Measurements from ENCODE around the gene MPRIP. TPM values are rescaled to one million over a fixed set of nuclear protein-coding genes. Genes with fewer than 3 reads are reported as not detected.

The MPRIP gene
- total RNA-seq, 1 donor: 62.9 TPM

- Histone ChIP-seq H3K4me3 (ENCODE audit: low read length) (no peak overlapping the region), H3K27me3 (ENCODE audit: insufficient read depth, low read length) (no peaks in the 10 kb centered on the region), H3K4me1 (ENCODE audit: insufficient read depth, low read length) (peaks cover 14% of the 10 kb centered on the region), H3K9me3 (ENCODE audit: low read depth, low read length) (no peaks in the 10 kb centered on the region)
These were observed 8.8 kb upstream of the MPRIP start for GRCh38 chr17:17033466-17033865.

GRCh38 chr17:17034026-17034425 is 8.2 kb upstream of the MPRIP start:
- Histone ChIP-seq H3K27me3 (ENCODE audit: insufficient read depth, low read length) (no peaks in the 10 kb centered on the region), H3K4me1 (ENCODE audit: insufficient read depth, low read length) (peaks cover 14% of the 10 kb centered on the region), H3K4me3 (ENCODE audit: low read length) (no peak overlapping the region)

GRCh38 chr17:17034496-17035075 is 7.7 kb upstream of the MPRIP start:
- H3K4me3 ChIP-seq (ENCODE audit: low read length): no peak overlapping the region
- H3K27me3 ChIP-seq (ENCODE audit: insufficient read depth, low read length): no peaks in the 10 kb centered on the region
- no peaks in the 10 kb centered on the region for H3K9me3 ChIP-seq (ENCODE audit: low read depth, low read length)
- peaks cover 14% of the 10 kb centered on the region for H3K4me1 ChIP-seq (ENCODE audit: insufficient read depth, low read length)

More at GRCh38 chr17:17034026-17034425, 8.2 kb upstream of the MPRIP start:
- H3K9me3 ChIP-seq (ENCODE audit: low read depth, low read length): no peaks in the 10 kb centered on the region

- no peaks in the 10 kb centered on the region for H3K9me3 ChIP-seq (ENCODE audit: low read depth, low read length)
- no peak overlapping the region for H3K4me3 ChIP-seq (ENCODE audit: low read length)
- H3K27me3 ChIP-seq (ENCODE audit: insufficient read depth, low read length): no peaks in the 10 kb centered on the region
- peaks cover 14% of the 10 kb centered on the region for H3K4me1 ChIP-seq (ENCODE audit: insufficient read depth, low read length)
These were observed 6.8 kb upstream of the MPRIP start for GRCh38 chr17:17035490-17035889.

GRCh38 chr17:17035920-17036523 is 6.2 kb upstream of the MPRIP start:
- H3K4me1 ChIP-seq (ENCODE audit: insufficient read depth, low read length): peaks cover 15% of the 10 kb centered on the region
- no peaks in the 10 kb centered on the region for H3K9me3 ChIP-seq (ENCODE audit: low read depth, low read length)
- H3K27me3 ChIP-seq (ENCODE audit: insufficient read depth, low read length): no peaks in the 10 kb centered on the region
- no peak overlapping the region for H3K4me3 ChIP-seq (ENCODE audit: low read length)

- Histone ChIP-seq H3K4me1 (ENCODE audit: insufficient read depth, low read length) (peaks cover 20% of the 10 kb centered on the region), H3K4me3 (ENCODE audit: low read length) (no peak overlapping the region), H3K27me3 (ENCODE audit: insufficient read depth, low read length) (no peaks in the 10 kb centered on the region), H3K9me3 (ENCODE audit: low read depth, low read length) (no peaks in the 10 kb centered on the region)
These were observed 5.7 kb upstream of the MPRIP start for GRCh38 chr17:17036524-17036998.

- no peaks in the 10 kb centered on the region for H3K27me3 ChIP-seq (ENCODE audit: insufficient read depth, low read length)
- H3K9me3 ChIP-seq (ENCODE audit: low read depth, low read length): no peaks in the 10 kb centered on the region
- H3K4me3 ChIP-seq (ENCODE audit: low read length): no peak overlapping the region
- peaks cover 46% of the 10 kb centered on the region for H3K4me1 ChIP-seq (ENCODE audit: insufficient read depth, low read length)
These were observed 2.3 kb upstream of the MPRIP start for GRCh38 chr17:17039911-17040310.

GRCh38 chr17:17041018-17041521 is 1.2 kb upstream of the MPRIP start:
- Histone ChIP-seq H3K27me3 (ENCODE audit: insufficient read depth, low read length) (no peaks in the 10 kb centered on the region), H3K9me3 (ENCODE audit: low read depth, low read length) (no peaks in the 10 kb centered on the region), H3K4me1 (ENCODE audit: insufficient read depth, low read length) (peaks cover 54% of the 10 kb centered on the region), H3K4me3 (ENCODE audit: low read length) (no peak overlapping the region)

- Histone ChIP-seq H3K4me3 (ENCODE audit: low read length) (peak overlapping the region; percentile 34), H3K4me1 (ENCODE audit: insufficient read depth, low read length) (peaks cover 51% of the 10 kb centered on the region), H3K9me3 (ENCODE audit: low read depth, low read length) (no peaks in the 10 kb centered on the region), H3K27me3 (ENCODE audit: insufficient read depth, low read length) (no peaks in the 10 kb centered on the region)
These were observed 480 bp upstream of the MPRIP start for GRCh38 chr17:17041571-17042383.

GRCh38 chr17:17042851-17043460 is 699 bp downstream of the MPRIP start:
- Histone ChIP-seq H3K27me3 (ENCODE audit: insufficient read depth, low read length) (no peaks in the 10 kb centered on the region), H3K4me1 (ENCODE audit: insufficient read depth, low read length) (peaks cover 58% of the 10 kb centered on the region), H3K4me3 (ENCODE audit: low read length) (peak overlapping the region; percentile 58)

GRCh38 chr17:17043461-17044271 is 1.4 kb downstream of the MPRIP start:
- Histone ChIP-seq H3K4me1 (ENCODE audit: insufficient read depth, low read length) (peaks cover 61% of the 10 kb centered on the region), H3K27me3 (ENCODE audit: insufficient read depth, low read length) (no peaks in the 10 kb centered on the region), H3K4me3 (ENCODE audit: low read length) (peak overlapping the region; percentile 58), H3K9me3 (ENCODE audit: low read depth, low read length) (no peaks in the 10 kb centered on the region)

More at GRCh38 chr17:17042851-17043460, 699 bp downstream of the MPRIP start:
- H3K9me3 ChIP-seq (ENCODE audit: low read depth, low read length): no peaks in the 10 kb centered on the region

GRCh38 chr17:17044846-17045561 is 2.7 kb downstream of the MPRIP start:
- no peak overlapping the region for H3K4me3 ChIP-seq (ENCODE audit: low read length)
- no peaks in the 10 kb centered on the region for H3K9me3 ChIP-seq (ENCODE audit: low read depth, low read length)
- peaks cover 61% of the 10 kb centered on the region for H3K4me1 ChIP-seq (ENCODE audit: insufficient read depth, low read length)
- H3K27me3 ChIP-seq (ENCODE audit: insufficient read depth, low read length): no peaks in the 10 kb centered on the region

- Histone ChIP-seq H3K4me3 (ENCODE audit: low read length) (no peak overlapping the region), H3K4me1 (ENCODE audit: insufficient read depth, low read length) (peaks cover 75% of the 10 kb centered on the region), H3K27me3 (ENCODE audit: insufficient read depth, low read length) (no peaks in the 10 kb centered on the region), H3K9me3 (ENCODE audit: low read depth, low read length) (no peaks in the 10 kb centered on the region)
These were observed 5.8 kb downstream of the MPRIP start for GRCh38 chr17:17048106-17048505.

Measured in mononuclear cell (primary cell).